Activated gamma-delta T cell treated with Interleukin-2 at 50 U/mL for 16 hours (primary cell): ENCODE results near the gene NFKBIL1.

Experiments used
- DNase-seq: peaks from one replicate; pipeline ENCODE4 v3.0.0-alpha.2; 2020

NFKBIL1 gene

DNA sequence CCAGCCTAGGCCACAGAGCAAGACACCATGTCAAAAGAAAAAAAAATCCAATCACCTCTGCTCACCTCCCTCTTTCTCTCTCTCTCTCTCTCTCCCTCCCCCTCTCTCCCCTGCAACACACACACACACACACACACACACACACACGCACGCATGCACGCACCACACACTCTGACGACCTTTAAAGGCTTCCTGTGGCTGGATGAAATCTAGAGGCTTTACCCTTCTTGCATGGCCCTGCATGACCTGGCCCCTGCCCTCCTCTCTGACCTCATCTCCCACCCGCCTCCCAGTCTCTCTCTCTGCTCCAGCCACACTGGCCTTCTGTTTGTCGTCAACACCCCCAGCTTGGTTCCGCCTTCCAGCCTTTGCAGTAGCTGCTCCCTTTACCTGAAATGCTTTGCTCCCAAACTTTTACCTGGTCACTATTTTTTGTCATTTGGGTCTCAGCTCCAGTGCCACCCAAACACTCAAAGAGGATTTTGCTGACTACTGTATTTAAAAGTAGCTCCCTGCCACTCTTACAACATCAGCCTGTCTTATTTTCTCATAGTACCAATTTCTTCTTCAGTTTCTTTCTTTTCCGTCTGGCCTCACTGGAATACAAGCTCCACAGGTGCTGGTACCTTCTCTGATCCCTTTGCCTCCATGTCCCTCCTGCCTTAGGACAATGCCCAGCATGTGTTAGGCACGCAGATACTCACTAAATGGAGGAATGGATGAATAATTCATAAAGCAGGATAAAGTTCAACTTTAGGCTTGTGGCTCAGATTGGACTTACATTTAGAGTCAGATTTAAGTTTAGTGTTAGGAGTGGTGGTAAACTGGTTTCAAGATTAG is 20.3 kb downstream of the NFKBIL1 start:
- DNase-seq, result no peak

GRCh38 chr6:31568537-31568961 is 21.1 kb downstream of the NFKBIL1 start:
- DNase-seq, result peak; percentile 52

DNA sequence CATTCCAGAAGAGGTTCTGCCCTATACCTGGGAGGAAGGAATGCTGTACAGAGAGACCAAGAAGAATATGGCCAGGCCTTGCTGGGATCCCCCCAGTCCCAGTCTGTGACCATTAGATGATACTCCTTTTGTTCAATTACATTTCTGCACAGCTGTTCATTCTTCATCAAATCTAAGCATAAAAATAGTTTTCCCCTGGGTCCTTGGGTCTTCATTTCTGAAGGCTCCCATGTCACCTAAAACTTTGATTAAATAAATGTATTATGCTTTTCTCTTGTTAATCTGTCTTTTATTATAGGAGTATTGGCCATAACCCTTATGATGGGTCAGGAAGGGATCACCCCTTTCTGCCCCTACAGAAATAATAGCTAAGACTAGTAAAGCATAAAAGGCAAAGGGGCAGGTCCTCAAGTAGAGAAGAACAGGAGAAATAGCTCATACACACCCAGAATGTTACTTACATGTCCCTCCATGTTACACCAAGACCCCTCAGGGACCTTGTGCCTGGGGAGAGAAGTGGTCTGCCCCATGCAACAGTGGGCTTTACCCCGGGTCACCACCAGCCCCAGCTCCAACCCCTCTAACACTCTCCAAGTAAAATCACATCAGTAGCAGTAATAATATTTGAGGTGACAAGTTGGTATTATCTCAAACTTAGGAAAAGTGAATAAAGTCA is 22.6 kb downstream of the NFKBIL1 start:
- DNase-seq, result no peak

- DNase-seq, result peak; percentile 68
These were observed 24.9 kb downstream of the NFKBIL1 start, which contains the start of gene LTA for GRCh38 chr6:31572041-31572911. Gene LTA (plus strand): TSS chr6:31572289. CDS start chr6:31572743, 454 bp downstream.

- DNase-seq, result no peak
These were observed 26.1 kb downstream of the NFKBIL1 start for GRCh38 chr6:31573239-31574105.

- DNase-seq, result no peak
These were observed 27.0 kb downstream of the NFKBIL1 start for GRCh38 chr6:31574106-31575061.

DNA sequence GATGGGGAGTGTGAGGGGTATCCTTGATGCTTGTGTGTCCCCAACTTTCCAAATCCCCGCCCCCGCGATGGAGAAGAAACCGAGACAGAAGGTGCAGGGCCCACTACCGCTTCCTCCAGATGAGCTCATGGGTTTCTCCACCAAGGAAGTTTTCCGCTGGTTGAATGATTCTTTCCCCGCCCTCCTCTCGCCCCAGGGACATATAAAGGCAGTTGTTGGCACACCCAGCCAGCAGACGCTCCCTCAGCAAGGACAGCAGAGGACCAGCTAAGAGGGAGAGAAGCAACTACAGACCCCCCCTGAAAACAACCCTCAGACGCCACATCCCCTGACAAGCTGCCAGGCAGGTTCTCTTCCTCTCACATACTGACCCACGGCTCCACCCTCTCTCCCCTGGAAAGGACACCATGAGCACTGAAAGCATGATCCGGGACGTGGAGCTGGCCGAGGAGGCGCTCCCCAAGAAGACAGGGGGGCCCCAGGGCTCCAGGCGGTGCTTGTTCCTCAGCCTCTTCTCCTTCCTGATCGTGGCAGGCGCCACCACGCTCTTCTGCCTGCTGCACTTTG is 28.0 kb downstream of the NFKBIL1 start, which contains the start of gene TNF:
TNF (plus strand) TSS at position 231 of the 567 bp plus-strand sequence; CDS start at position 408, 177 bp downstream.
- peak; percentile 54 for DNase-seq

DNA sequence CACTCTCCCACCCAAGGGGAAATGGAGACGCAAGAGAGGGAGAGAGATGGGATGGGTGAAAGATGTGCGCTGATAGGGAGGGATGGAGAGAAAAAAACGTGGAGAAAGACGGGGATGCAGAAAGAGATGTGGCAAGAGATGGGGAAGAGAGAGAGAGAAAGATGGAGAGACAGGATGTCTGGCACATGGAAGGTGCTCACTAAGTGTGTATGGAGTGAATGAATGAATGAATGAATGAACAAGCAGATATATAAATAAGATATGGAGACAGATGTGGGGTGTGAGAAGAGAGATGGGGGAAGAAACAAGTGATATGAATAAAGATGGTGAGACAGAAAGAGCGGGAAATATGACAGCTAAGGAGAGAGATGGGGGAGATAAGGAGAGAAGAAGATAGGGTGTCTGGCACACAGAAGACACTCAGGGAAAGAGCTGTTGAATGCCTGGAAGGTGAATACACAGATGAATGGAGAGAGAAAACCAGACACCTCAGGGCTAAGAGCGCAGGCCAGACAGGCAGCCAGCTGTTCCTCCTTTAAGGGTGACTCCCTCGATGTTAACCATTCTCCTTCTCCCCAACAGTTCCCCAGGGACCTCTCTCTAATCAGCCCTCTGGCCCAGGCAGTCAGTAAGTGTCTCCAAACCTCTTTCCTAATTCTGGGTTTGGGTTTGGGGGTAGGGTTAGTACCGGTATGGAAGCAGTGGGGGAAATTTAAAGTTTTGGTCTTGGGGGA is 28.7 kb downstream of the NFKBIL1 start:
- no peak for DNase-seq

DNA sequence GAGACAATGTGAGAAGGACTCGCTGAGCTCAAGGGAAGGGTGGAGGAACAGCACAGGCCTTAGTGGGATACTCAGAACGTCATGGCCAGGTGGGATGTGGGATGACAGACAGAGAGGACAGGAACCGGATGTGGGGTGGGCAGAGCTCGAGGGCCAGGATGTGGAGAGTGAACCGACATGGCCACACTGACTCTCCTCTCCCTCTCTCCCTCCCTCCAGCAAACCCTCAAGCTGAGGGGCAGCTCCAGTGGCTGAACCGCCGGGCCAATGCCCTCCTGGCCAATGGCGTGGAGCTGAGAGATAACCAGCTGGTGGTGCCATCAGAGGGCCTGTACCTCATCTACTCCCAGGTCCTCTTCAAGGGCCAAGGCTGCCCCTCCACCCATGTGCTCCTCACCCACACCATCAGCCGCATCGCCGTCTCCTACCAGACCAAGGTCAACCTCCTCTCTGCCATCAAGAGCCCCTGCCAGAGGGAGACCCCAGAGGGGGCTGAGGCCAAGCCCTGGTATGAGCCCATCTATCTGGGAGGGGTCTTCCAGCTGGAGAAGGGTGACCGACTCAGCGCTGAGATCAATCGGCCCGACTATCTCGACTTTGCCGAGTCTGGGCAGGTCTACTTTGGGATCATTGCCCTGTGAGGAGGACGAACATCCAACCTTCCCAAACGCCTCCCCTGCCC is 29.6 kb downstream of the NFKBIL1 start:
- DNase-seq, result peak; percentile 48

GRCh38 chr6:31577579-31577966 is 30.2 kb downstream of the NFKBIL1 start:
- DNase-seq, result no peak

GRCh38 chr6:31578184-31579118 is 31.0 kb downstream of the NFKBIL1 start:
- no peak for DNase-seq

DNA sequence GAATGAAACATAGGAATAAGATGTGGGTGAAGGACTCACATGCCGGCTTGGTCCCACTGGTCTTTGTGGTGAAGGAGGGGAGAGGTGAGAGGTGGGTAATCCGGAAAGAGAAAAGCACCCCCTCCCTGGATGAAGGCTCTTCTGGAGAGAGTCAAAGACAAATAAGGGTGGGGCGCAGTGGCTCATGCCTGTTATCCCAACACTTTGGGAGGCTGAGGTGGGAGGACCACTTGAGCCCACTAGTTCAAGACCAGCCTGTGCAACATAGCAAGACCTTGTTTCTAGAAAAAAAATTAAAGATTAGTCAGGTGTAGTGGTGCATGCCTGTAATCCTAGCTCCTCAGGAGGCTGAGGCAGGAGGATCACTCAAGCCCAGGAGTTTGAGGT is 31.7 kb downstream of the NFKBIL1 start:
- no peak for DNase-seq

DNA sequence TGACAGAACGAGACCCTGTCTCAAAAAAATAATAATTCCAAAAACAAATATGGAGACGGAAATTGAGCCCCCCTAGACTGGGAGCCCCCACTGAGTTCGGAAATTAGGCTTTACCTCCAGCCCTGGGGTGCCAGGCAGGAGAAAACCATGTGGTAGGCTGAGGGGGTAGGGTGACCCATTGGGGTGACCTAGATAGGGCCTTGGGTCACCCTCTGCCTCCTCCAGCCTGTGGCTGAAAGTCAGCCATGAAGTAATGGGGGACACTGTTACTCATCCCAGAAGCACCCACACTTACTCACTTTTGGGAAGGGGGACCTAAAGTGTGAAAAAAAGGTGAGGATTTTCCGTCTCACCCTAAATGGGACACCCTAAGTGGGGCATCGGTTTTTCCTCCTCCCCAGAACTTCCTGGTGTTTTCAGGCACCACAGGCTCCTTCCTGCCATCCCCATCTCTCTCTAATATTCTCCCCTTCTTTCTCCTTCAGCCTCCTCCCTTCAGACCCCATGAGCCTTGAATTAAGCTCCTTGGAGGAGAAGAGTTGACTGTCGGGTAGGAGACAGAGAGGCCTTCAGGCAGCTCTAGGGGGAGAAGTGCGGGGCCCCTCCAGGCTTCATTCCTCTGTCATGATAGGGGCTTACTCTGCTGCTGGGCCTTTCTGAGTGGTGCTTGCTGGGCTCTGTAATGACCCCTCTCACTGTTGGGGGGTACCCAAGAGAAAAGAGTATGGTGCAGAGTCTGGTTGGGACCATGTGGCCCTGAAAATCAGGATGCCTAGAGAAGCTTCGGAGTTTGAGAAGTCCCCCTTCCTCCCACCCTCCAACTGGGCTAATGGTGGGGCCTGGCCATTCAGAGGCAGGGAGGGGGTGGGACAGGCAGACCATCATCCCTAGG is 32.4 kb downstream of the NFKBIL1 start:
- DNase-seq, result no peak

GRCh38 chr6:31580438-31580740 is 33.0 kb downstream of the NFKBIL1 start:
- DNase-seq, result no peak

DNA sequence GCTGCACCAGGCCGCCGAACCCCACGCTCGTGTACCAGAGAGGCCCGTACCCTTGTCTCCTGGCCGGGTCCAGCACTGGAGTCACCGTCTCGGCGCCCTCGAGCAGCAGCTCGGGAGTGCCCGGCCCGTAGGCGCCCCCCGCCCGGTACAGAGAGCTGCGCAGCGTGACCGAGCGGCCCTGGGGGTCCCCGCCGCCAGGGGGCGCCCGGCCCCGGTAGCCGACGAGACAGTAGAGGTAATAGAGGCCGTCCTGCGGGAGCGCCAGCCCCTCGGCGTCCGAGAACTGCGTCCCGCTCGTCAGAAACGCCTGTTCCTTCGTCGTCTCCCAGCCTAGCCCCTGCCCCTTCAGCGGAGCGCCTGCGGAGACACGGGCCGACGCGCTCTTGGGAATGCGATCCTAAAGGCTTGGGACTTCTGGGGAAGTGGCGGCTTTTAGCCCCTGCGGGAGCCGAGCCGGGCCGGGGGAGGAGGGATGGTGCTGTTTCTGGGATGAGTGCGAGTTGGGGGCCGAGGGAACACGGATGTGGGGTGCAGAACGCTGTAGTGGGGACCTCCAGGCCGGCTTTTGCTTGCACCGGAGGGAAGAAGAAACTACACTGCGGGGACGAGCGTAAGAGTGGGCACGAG is 33.5 kb downstream of the NFKBIL1 start:
- peak; percentile 93 for DNase-seq

DNA sequence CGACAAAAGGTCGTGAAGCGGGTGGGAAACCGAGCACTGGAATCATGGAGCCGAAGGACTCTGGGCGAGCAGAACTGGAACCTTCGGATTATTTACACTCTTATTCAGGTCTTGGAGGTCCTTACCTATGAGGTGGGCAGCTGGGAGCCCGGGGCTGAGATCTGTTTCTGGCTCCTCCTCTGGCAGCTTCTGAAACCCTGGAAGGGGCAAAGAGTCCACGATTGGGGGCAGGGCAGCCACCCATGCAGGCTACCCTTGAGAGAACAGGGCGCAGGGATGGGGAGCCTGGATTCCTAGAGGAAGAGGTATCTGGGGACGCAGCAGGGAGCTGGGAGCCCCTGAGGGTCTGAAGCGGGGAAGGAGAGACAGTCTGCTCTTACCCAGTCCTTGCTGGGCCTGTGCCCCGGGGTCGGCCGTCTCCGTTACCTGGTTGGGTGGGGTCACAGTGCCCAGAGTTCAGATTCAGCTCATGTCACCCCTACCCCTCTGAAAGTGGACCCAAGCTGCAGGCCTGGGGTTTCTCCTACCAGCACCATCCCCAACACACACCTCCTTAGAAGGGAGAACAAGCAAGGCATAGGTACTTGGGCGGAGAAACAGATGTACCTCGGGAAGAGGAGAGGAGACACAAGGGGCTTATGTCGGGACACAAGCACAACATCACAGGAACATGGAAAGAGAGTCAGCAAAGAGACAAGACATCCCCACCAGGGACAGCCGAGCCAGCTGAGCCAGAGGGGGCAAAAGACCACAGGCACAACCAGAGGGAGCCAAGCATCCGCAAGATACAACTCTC is 34.2 kb downstream of the NFKBIL1 start:
- DNase-seq, result no peak
